ENCODE measurements around the gene COPS3. TPM values are rescaled to one million over a fixed set of nuclear protein-coding genes. Genes with fewer than 3 reads are reported as not detected.

Gene COPS3
- total and polyA plus RNA-seq, 4 donors, result 32.9 to 63.3 (median 50.2) TPM

GRCh38 chr17:17232303-17232621 is 48.8 kb downstream of the COPS3 start:
- 85 to 86% methylated on average over 11 of the region's 11 CpGs for WGBS, 2 donors
- Histone ChIP-seq H3K4me3 (no peak overlapping the region), H3K36me3 (ENCODE audit: control insufficient read depth in 4 of 4, insufficient read depth in 4 of 4, low read length in 4 of 4) (peaks cover 2 to 52% (median 18%) of the 10 kb centered on the region in 4 donors), H3K9me3 (ENCODE audit: control insufficient read depth in 4 of 4, insufficient read depth in 3 of 4, low read length in 3 of 4) (no peaks in the 10 kb centered on the region), H3K27me3 (ENCODE audit: control insufficient read depth in 3 of 3, insufficient read depth in 3 of 3, low read length in 2 of 3) (no peaks in the 10 kb centered on the region), H3K9ac (ENCODE audit: insufficient read depth in 1 of 2, low read length in 2 of 2) (no peak overlapping the region), H3K27ac (ENCODE audit: low read depth in 1 of 2, low read length in 1 of 2) (no peak overlapping the region), H3K4me1 (ENCODE audit: control insufficient read depth in 5 of 5, insufficient read depth in 5 of 5, low read length in 5 of 5) (peaks cover 0 to 18% (median 7%) of the 10 kb centered on the region in 5 donors)
- no peak for TF ChIP-seq CTCF (IDR thresholded peaks at IDR 0.05; ENCODE audit: control extremely low read depth, extremely low read depth)
- DNase-seq, result peak in 2 of 3 donors; percentile 36 to 42
- no peak for ATAC-seq (ENCODE audit: insufficient read depth, low FRiP score)

GRCh38 chr17:17231621-17232302 is 49.3 kb downstream of the COPS3 start:
- no peak for TF ChIP-seq CTCF (IDR thresholded peaks at IDR 0.05; ENCODE audit: control extremely low read depth, extremely low read depth)
- H3K27me3 ChIP-seq (ENCODE audit: control insufficient read depth in 3 of 3, insufficient read depth in 3 of 3, low read length in 2 of 3), result no peaks in the 10 kb centered on the region

GRCh38 chr17:17229416-17230384 is 51.3 kb downstream of the COPS3 start:
- Histone ChIP-seq H3K36me3 (ENCODE audit: control insufficient read depth in 4 of 4, insufficient read depth in 4 of 4, low read length in 4 of 4) (peaks cover 18 to 74% (median 28%) of the 10 kb centered on the region in 4 donors), H3K27ac (ENCODE audit: low read depth in 1 of 2, low read length in 1 of 2) (no peak overlapping the region), H3K9ac (ENCODE audit: insufficient read depth in 1 of 2, low read length in 2 of 2) (no peak overlapping the region), H3K9me3 (ENCODE audit: control insufficient read depth in 4 of 4, insufficient read depth in 3 of 4, low read length in 3 of 4) (no peaks in the 10 kb centered on the region), H3K4me1 (ENCODE audit: control insufficient read depth in 5 of 5, insufficient read depth in 5 of 5, low read length in 5 of 5) (peaks cover 0 to 5% (median 0%) of the 10 kb centered on the region in 5 donors), H3K27me3 (ENCODE audit: control insufficient read depth in 3 of 3, insufficient read depth in 3 of 3, low read length in 2 of 3) (no peaks in the 10 kb centered on the region), H3K4me3 (no peak overlapping the region)
- no peak for TF ChIP-seq CTCF (IDR thresholded peaks at IDR 0.05; ENCODE audit: control extremely low read depth, extremely low read depth)
- DNase-seq (no peak), ATAC-seq (ENCODE audit: insufficient read depth, low FRiP score) (no peak)
- 91 to 93% methylated on average over 26 of the region's 26 CpGs for WGBS, 2 donors

More at GRCh38 chr17:17231621-17232302, 49.3 kb downstream of the COPS3 start:
- H3K9ac ChIP-seq (ENCODE audit: insufficient read depth in 1 of 2, low read length in 2 of 2), result no peak overlapping the region
- ATAC-seq (ENCODE audit: insufficient read depth, low FRiP score) (no peak), DNase-seq (no peak)
- no peak overlapping the region for H3K4me3 ChIP-seq
- no peak overlapping the region for H3K27ac ChIP-seq (ENCODE audit: low read depth in 1 of 2, low read length in 1 of 2)
- H3K9me3 ChIP-seq (ENCODE audit: control insufficient read depth in 4 of 4, insufficient read depth in 3 of 4, low read length in 3 of 4), result no peaks in the 10 kb centered on the region
- peaks cover 5 to 57% (median 18%) of the 10 kb centered on the region in 4 donors for H3K36me3 ChIP-seq (ENCODE audit: control insufficient read depth in 4 of 4, insufficient read depth in 4 of 4, low read length in 4 of 4)
- H3K4me1 ChIP-seq (ENCODE audit: control insufficient read depth in 5 of 5, insufficient read depth in 5 of 5, low read length in 5 of 5), result peaks cover 0 to 18% (median 7%) of the 10 kb centered on the region in 5 donors
- 86 to 90% methylated on average over 16 of the region's 16 CpGs for WGBS, 2 donors

All from lung (tissue), 12 donors.